GM12878 (cell line): ENCODE measurements around the gene GRIK3. TPM values are rescaled to one million over a fixed set of nuclear protein-coding genes. Genes with fewer than 3 reads are reported as not detected.
"Not testable (repeated sequence)": the region's sequence is repeated elsewhere in the genome, so short reads cannot be mapped to it uniquely, and the experiment has no call there.

Source experiments
- ATAC-seq: fragments of 200-7000 bp; cut with Tn5 transposase; 3 replicates; pipeline ENCODE4 v1.9.1; 2020; ENCODE audit warnings: mild to moderate bottlenecking, moderate library complexity
- BruUV-seq: library from RNA; stranded (reverse); fragments of 400-500 nt; replicated peaks from 2 replicates; lab custom pipeline; 2021; lab: Mats Ljungman, UMichigan
- CTCF ChIA-PET: fragments of 300-600 bp; sonication (Branson Sonifier 250); formaldehyde crosslinking; extraction: SDS; loops from one replicate; lab custom pipeline; 2021; ENCODE audit warnings: inconsistent platforms; lab: Yijun Ruan, JAX
- POLR2A ChIA-PET: fragments of 350-600 bp; formaldehyde crosslinking; extraction: SDS; loops from one replicate; lab custom pipeline; 2021; ENCODE audit warnings: inconsistent platforms; lab: Charles Lee
- RAD21 ChIA-PET: fragments of 300-600 bp; sonication (Branson Sonifier 250); formaldehyde crosslinking; loops from one replicate; lab custom pipeline; 2023; ENCODE audit warnings: antibody characterized with exemption; ENCODE audit not compliant: unreplicated experiment; lab: Charles Lee
- SMC1A ChIA-PET: fragments of 300-600 bp; sonication (Branson Sonifier 250); formaldehyde crosslinking; loops from one replicate; lab custom pipeline; 2023; ENCODE audit not compliant: unreplicated experiment, uncharacterized antibody; lab: Charles Lee
- DNase-seq: peaks from one replicate; pipeline ENCODE4 v3.0.0-alpha.2; 2011; ENCODE audit warnings: low read depth, low spot score
- FAIRE-seq: peaks from 3 replicates; lab custom pipeline; 2011; peaks lifted over from hg19 to GRCh38; lab: Jason Lieb, UNC
- H2AFZ ChIP-seq: 2 replicates; pipeline ENCODE4 v1.6.0; 2011; ENCODE audit warnings: low read depth, low read length, control low read depth; ENCODE audit not compliant: control insufficient read depth
- H3K27ac ChIP-seq: 2 replicates; pipeline ENCODE4 v1.5.1; 2011; ENCODE audit warnings: control low read depth; ENCODE audit not compliant: control insufficient read depth, insufficient read depth
- H3K27me3 ChIP-seq, 2 experiments: replicated peaks in 1 of 2; 2 replicates each; pipeline versions ENCODE4 v1.6.0 to v1.6.1; 2011; ENCODE audit warnings: low read length in 1 of 2; ENCODE audit not compliant: control insufficient read depth in 2 of 2, insufficient read depth in 2 of 2
- H3K36me3 ChIP-seq, 2 experiments: 2 replicates each; pipeline ENCODE4 v1.5.1; 2011; ENCODE audit warnings: low read length in 1 of 2; ENCODE audit not compliant: control insufficient read depth in 2 of 2, insufficient read depth in 2 of 2
- H3K4me1 ChIP-seq: 2 replicates; pipeline ENCODE4 v1.6.1; 2011; ENCODE audit warnings: mild to moderate bottlenecking, low read length, moderate library complexity, mixed read lengths; ENCODE audit not compliant: control insufficient read depth, insufficient read depth
- H3K4me2 ChIP-seq: 2 replicates; pipeline ENCODE4 v1.6.0; 2011; ENCODE audit warnings: control low read depth; ENCODE audit not compliant: control insufficient read depth, insufficient read depth
- H3K4me3 ChIP-seq: fragments of 200-600 bp; sonication (generic); 2 replicates; pipeline ENCODE4 v1.5.1; 2016
- H3K79me2 ChIP-seq: 2 replicates; pipeline ENCODE4 v1.6.0; 2011; ENCODE audit warnings: low read length; ENCODE audit not compliant: control insufficient read depth, insufficient read depth
- H3K9ac ChIP-seq: 2 replicates; pipeline ENCODE4 v1.8.0; 2011; ENCODE audit warnings: low read length, control low read depth, mixed read lengths; ENCODE audit not compliant: control insufficient read depth, insufficient read depth
- H3K9me3 ChIP-seq: replicated peaks from 3 replicates; pipeline ENCODE4 v1.5.1; 2011; ENCODE audit warnings: mild to moderate bottlenecking, low read length; ENCODE audit not compliant: control insufficient read depth, insufficient read depth
- H4K20me1 ChIP-seq: 2 replicates; pipeline ENCODE4 v1.6.0; 2011; ENCODE audit not compliant: control insufficient read depth, insufficient read depth
- ESRRA ChIP-seq: IDR thresholded peaks from 2 replicates; pipeline ENCODE4 v1.6.1; 2012; ENCODE audit warnings: mild to moderate bottlenecking, low read length, improper control_type of control experiment
- SP1 ChIP-seq: IDR thresholded peaks from one replicate; pipeline ENCODE4 v1.6.1; 2011; ENCODE audit warnings: low read depth, low read length
- YBX1 ChIP-seq: fragments of 450-650 bp; IDR thresholded peaks from 2 replicates; pipeline ENCODE4 v1.6.1; 2016; ENCODE audit warnings: antibody characterized with exemption
- WGBS: methylation state at CpG from one replicate; pipeline ENCODE4 v1.1.6; 2016; ENCODE audit warnings: low lambda C conversion rate; ENCODE audit not compliant: insufficient replicate concordance, insufficient coverage; ENCODE audit errors: missing lambda C conversion rate; 5-methylcytosine and 5-hydroxymethylcytosine counted together
- in situ Hi-C: fragments of 300-500 bp; cut with MboI; formaldehyde crosslinking; loops from 9 replicates; pipeline ENCODE4 v1.14.3; 2018; ENCODE audit warnings: mixed read lengths
- intact Hi-C: fragments of 100-400 bp; cut with micrococcal nuclease; formaldehyde crosslinking; loops from one replicate; pipeline ENCODE4 v1.14.2; 2022; ENCODE audit not compliant: unreplicated experiment
- polyA plus RNA-seq, 11 experiments: library from polyadenylated mRNA; depleted of rRNA in 4 of 11; unstranded in 6 of 11; stranded (reverse) in 5 of 11; fragments of >200 nt; fragmentation: Nextera tagmentation in 4 of 11; fragmentation: Illumina TruSeq in 1 of 11; extraction: Ambion mirVana in 4 of 11; extraction: Trizol in 1 of 11; gene quantifications; 1 replicate in 1 of 11; 2 replicates in 10 of 11; pipeline versions ENCODE4 v1.2.1 to v1.2.3, GENCODE V29; 2011 to 2016; ENCODE audit warnings: inconsistent platforms in 2 of 11, missing spikeins in 2 of 11, low read depth in 1 of 11
- total RNA-seq, 4 experiments: library from RNA; depleted of rRNA in 3 of 4; stranded (reverse); fragments of >200 nt in 3 of 4; fragmentation: Illumina TruSeq in 1 of 4; extraction: Trizol in 1 of 4; gene quantifications; 2 replicates each; pipeline versions ENCODE4 v1.2.1 to v1.2.3, GENCODE V29; 2013 to 2021

Gene GRIK3
- total and polyA plus RNA-seq, 10 of the 15 experiments (the other 5 are each of a cell fraction or from before 2014, with no cell fraction given) = not detected

GRCh38 chr1:37080296-37080986 is 46.1 kb upstream of the GRIK3 start:
- WGBS = 88% methylated on average over 14 of the region's 54 CpGs
- DNase-seq, H3K4me2 ChIP-seq, H3K9ac ChIP-seq, H3K27me3 ChIP-seq, intact Hi-C loops, SMC1A ChIA-PET, H3K79me2 ChIP-seq, FAIRE-seq, H3K27ac ChIP-seq, H4K20me1 ChIP-seq, H2AFZ ChIP-seq, RAD21 ChIA-PET, ATAC-seq, H3K4me3 ChIP-seq, in situ Hi-C loops, CTCF ChIA-PET, BruUV-seq, H3K9me3 ChIP-seq, H3K36me3 ChIP-seq, POLR2A ChIA-PET, H3K4me1 ChIP-seq: not testable (repeated sequence)

GRCh38 chr1:37078866-37079265 is 44.6 kb upstream of the GRIK3 start:
- CTCF ChIA-PET = no interaction called here
- FAIRE-seq (no peak), ATAC-seq (no peak), DNase-seq (no peak)
- Histone ChIP-seq H3K4me3 (no peak overlapping the region), H3K4me2 (no peak overlapping the region), H2AFZ (no peak overlapping the region), H3K4me1 (no peaks in the 10 kb centered on the region), H4K20me1 (no peaks in the 10 kb centered on the region), H3K27me3 (no peaks in the 10 kb centered on the region), H3K9ac (no peak overlapping the region), H3K36me3 (no peaks in the 10 kb centered on the region), H3K27ac (no peak overlapping the region), H3K9me3 (no peaks in the 10 kb centered on the region), H3K79me2 (no peaks in the 10 kb centered on the region)
- intact Hi-C loops (no loop called here), in situ Hi-C loops (no loop called here)
- RAD21 ChIA-PET = no interaction called here
- POLR2A ChIA-PET = no interaction called here
- SMC1A ChIA-PET = interaction anchor here (0.5 kb wide), 1 partner anchor 300 kb away, joined by 4 read pairs; no protein-coding TSS in a partner anchor
- TF ChIP-seq YBX1 = no peak
- TF ChIP-seq ESRRA = no peak
- TF ChIP-seq SP1 = no peak
- BruUV-seq = no TSS peak
- WGBS = 6% methylated on average over 2 of the region's 2 CpGs
